Keratinocyte (primary cell): ENCODE results near the gene DTYMK.

Source experiments
- CTCF ChIP-seq, 3 experiments: IDR thresholded peaks in 1 of 3; conservative IDR thresholded peaks in 1 of 3; optimal IDR thresholded peaks in 1 of 3; 2 replicates in 2 of 3; 3 replicates in 1 of 3; pipeline versions ENCODE3 to v1.5.1; 2011; ENCODE audit warnings: low read length in 3 of 3, mild to moderate bottlenecking in 3 of 3, moderate library complexity in 2 of 3, control low read depth in 1 of 3, inconsistent platforms in 1 of 3; ENCODE audit not compliant: insufficient read depth in 2 of 3; ENCODE audit errors: extremely low read depth in 1 of 3
- EZH2 ChIP-seq: IDR thresholded peaks from one replicate; pipeline ENCODE4 v1.6.1; 2012; ENCODE audit warnings: inconsistent platforms, mild to moderate bottlenecking, low read length, moderate library complexity

GRCh38 chr2:241703032-241703604 lies 16.5 kb upstream of the DTYMK start:
- TF ChIP-seq CTCF (optimal IDR thresholded peaks at IDR 0.05 in 1 of 3, IDR thresholded peaks at IDR 0.05 in 1 of 3, conservative IDR thresholded peaks at IDR 0.05 in 1 of 3; ENCODE audit: extremely low read depth in 1 of 3, insufficient read depth in 2 of 3, low read length in 3 of 3), result no peak
- TF ChIP-seq EZH2, result no peak
